K562 (cell line): Measurements from ENCODE around the gene ADNP. TPM values are rescaled to one million over a fixed set of nuclear protein-coding genes. Genes with fewer than 3 reads are reported as not detected.

Experiments used
- CXXC5 ChIP-seq: fragments of 250-450 bp; sonication (Bioruptor Pico); IDR thresholded peaks from 2 replicates; pipeline ENCODE4 v1.8.0; 2022; ENCODE audit warnings: inconsistent platforms, mild to moderate bottlenecking, moderate library complexity
- HDAC2 ChIP-seq: fragments of 450-650 bp; IDR thresholded peaks from 2 replicates; pipeline ENCODE4 v1.6.1; 2016; ENCODE audit warnings: mild to moderate bottlenecking
- NR2C1 ChIP-seq, 2 experiments: fragments of 450-650 bp; IDR thresholded peaks; 2 replicates each; pipeline ENCODE4 v1.6.1; 2017; ENCODE audit warnings: mild to moderate bottlenecking in 2 of 2, antibody characterized with exemption in 1 of 2, inconsistent platforms in 1 of 2, missing compliant biosample characterization in 1 of 2, missing genetic modification characterization in 1 of 2
- NR2F6 ChIP-seq: fragments of 450-650 bp; formaldehyde crosslinking; IDR thresholded peaks from 2 replicates; pipeline ENCODE4 v1.4.0; 2020; ENCODE audit warnings: mild to moderate bottlenecking
- POLR2AphosphoS5 ChIP-seq: IDR thresholded peaks from 2 replicates; pipeline ENCODE4 v1.6.1; 2011; ENCODE audit warnings: mild to moderate bottlenecking, low read depth, low read length, moderate library complexity; ENCODE audit not compliant: control insufficient read depth, insufficient read depth
- RAD51 ChIP-seq: fragments of 450-650 bp; IDR thresholded peaks from 2 replicates; pipeline ENCODE4 v1.7.1; 2016; ENCODE audit warnings: low read depth, mild to moderate bottlenecking, borderline replicate concordance
- TAF9B ChIP-seq: fragments of 450-650 bp; IDR thresholded peaks from 2 replicates; pipeline ENCODE4 v1.6.1; 2018; ENCODE audit warnings: mild to moderate bottlenecking; ENCODE audit not compliant: partially characterized antibody
- ZKSCAN8 ChIP-seq: fragments of 200-800 bp; sonication (Bioruptor generic); IDR thresholded peaks from 2 replicates; pipeline ENCODE4 v1.6.1; 2016; ENCODE audit warnings: missing genetic modification characterization, missing compliant biosample characterization
- polyA plus RNA-seq, 8 experiments: library from polyadenylated mRNA; depleted of rRNA in 4 of 8; stranded (reverse) in 5 of 8; unstranded in 3 of 8; fragments of >200 nt; fragmentation: Nextera tagmentation in 2 of 8; fragmentation: Illumina TruSeq in 1 of 8; extraction: Ambion mirVana in 2 of 8; extraction: Trizol in 1 of 8; gene quantifications; 2 replicates each; pipeline versions ENCODE4 v1.2.1 to v1.2.3, GENCODE V29; 2011 to 2014; ENCODE audit warnings: inconsistent platforms in 1 of 8, missing spikeins in 1 of 8
- total RNA-seq, 7 experiments: library from RNA; depleted of rRNA in 6 of 7; stranded (reverse); fragments of >200 nt in 6 of 7; fragmentation: Illumina TruSeq in 2 of 7; extraction: Trizol in 2 of 7; gene quantifications; 2 replicates each; pipeline versions ENCODE4 v1.2.1 to v1.2.3, GENCODE V29; 2011 to 2021; ENCODE audit warnings: low replicate concordance in 1 of 7
- TF ChIP-seq, protein P1 (sequence below): fragments of 450-650 bp; IDR thresholded peaks from 2 replicates; pipeline ENCODE4 v1.6.1; 2016; ENCODE audit warnings: mild to moderate bottlenecking, moderate library complexity
- TF ChIP-seq, protein P2 (sequence below), 2 experiments: fragments of 200-800 bp in 1 of 2; sonication (Bioruptor generic) in 1 of 2; sonication (generic) in 1 of 2; formaldehyde crosslinking in 1 of 2; IDR thresholded peaks in 1 of 2; conservative IDR thresholded peaks in 1 of 2; 2 replicates each; pipeline versions ENCODE4 v1.5.0 to v1.6.1; 2016 to 2020; ENCODE audit warnings: missing compliant biosample characterization in 1 of 2, missing genetic modification characterization in 1 of 2, missing genetic modification reagents in 1 of 2
- TF ChIP-seq, protein P3 (sequence below): fragments of 450-650 bp; formaldehyde crosslinking; IDR thresholded peaks from 2 replicates; pipeline ENCODE4 v1.4.0; 2020; ENCODE audit warnings: mild to moderate bottlenecking, moderate library complexity

The ADNP gene
- total and polyA plus RNA-seq, 9 of the 15 experiments (the other 6 are each of a cell fraction or from before 2014, with no cell fraction given), result 17.8 to 59.9 (median 25.3) TPM

DNA sequence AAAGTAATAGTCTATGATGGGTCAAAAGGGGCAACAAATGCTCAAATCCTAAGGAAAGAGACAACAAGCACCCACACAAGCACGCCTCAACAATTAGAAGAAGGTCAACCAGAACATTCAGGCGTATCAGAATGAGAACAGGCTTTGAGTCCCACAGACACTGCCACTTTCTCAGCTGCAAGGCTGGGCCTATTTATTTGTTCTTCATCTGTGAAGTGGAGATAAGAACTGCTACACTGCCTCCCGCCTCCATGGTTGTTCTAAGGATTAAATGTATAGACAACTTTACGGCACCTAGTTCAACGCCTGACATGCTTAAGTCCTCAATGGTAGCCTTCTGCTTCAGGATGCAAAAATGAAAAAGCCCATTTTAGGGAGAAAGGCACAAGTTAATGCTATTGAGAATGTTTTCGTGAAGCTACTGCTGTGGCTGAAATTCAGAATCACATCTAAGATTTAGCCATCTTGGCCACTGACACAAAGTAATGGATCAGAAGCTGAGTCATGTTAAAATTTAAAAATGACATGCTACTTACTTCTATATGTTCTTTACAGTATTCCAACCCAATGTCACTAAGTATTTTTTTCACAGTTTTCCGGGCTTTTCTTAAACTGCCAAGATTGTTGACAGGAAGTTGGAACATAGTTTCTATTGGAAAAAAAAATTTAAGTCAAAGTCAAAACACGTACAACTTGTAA is 27.7 kb downstream of the ADNP start (continued):
- TF ChIP-seq, protein P1, sequence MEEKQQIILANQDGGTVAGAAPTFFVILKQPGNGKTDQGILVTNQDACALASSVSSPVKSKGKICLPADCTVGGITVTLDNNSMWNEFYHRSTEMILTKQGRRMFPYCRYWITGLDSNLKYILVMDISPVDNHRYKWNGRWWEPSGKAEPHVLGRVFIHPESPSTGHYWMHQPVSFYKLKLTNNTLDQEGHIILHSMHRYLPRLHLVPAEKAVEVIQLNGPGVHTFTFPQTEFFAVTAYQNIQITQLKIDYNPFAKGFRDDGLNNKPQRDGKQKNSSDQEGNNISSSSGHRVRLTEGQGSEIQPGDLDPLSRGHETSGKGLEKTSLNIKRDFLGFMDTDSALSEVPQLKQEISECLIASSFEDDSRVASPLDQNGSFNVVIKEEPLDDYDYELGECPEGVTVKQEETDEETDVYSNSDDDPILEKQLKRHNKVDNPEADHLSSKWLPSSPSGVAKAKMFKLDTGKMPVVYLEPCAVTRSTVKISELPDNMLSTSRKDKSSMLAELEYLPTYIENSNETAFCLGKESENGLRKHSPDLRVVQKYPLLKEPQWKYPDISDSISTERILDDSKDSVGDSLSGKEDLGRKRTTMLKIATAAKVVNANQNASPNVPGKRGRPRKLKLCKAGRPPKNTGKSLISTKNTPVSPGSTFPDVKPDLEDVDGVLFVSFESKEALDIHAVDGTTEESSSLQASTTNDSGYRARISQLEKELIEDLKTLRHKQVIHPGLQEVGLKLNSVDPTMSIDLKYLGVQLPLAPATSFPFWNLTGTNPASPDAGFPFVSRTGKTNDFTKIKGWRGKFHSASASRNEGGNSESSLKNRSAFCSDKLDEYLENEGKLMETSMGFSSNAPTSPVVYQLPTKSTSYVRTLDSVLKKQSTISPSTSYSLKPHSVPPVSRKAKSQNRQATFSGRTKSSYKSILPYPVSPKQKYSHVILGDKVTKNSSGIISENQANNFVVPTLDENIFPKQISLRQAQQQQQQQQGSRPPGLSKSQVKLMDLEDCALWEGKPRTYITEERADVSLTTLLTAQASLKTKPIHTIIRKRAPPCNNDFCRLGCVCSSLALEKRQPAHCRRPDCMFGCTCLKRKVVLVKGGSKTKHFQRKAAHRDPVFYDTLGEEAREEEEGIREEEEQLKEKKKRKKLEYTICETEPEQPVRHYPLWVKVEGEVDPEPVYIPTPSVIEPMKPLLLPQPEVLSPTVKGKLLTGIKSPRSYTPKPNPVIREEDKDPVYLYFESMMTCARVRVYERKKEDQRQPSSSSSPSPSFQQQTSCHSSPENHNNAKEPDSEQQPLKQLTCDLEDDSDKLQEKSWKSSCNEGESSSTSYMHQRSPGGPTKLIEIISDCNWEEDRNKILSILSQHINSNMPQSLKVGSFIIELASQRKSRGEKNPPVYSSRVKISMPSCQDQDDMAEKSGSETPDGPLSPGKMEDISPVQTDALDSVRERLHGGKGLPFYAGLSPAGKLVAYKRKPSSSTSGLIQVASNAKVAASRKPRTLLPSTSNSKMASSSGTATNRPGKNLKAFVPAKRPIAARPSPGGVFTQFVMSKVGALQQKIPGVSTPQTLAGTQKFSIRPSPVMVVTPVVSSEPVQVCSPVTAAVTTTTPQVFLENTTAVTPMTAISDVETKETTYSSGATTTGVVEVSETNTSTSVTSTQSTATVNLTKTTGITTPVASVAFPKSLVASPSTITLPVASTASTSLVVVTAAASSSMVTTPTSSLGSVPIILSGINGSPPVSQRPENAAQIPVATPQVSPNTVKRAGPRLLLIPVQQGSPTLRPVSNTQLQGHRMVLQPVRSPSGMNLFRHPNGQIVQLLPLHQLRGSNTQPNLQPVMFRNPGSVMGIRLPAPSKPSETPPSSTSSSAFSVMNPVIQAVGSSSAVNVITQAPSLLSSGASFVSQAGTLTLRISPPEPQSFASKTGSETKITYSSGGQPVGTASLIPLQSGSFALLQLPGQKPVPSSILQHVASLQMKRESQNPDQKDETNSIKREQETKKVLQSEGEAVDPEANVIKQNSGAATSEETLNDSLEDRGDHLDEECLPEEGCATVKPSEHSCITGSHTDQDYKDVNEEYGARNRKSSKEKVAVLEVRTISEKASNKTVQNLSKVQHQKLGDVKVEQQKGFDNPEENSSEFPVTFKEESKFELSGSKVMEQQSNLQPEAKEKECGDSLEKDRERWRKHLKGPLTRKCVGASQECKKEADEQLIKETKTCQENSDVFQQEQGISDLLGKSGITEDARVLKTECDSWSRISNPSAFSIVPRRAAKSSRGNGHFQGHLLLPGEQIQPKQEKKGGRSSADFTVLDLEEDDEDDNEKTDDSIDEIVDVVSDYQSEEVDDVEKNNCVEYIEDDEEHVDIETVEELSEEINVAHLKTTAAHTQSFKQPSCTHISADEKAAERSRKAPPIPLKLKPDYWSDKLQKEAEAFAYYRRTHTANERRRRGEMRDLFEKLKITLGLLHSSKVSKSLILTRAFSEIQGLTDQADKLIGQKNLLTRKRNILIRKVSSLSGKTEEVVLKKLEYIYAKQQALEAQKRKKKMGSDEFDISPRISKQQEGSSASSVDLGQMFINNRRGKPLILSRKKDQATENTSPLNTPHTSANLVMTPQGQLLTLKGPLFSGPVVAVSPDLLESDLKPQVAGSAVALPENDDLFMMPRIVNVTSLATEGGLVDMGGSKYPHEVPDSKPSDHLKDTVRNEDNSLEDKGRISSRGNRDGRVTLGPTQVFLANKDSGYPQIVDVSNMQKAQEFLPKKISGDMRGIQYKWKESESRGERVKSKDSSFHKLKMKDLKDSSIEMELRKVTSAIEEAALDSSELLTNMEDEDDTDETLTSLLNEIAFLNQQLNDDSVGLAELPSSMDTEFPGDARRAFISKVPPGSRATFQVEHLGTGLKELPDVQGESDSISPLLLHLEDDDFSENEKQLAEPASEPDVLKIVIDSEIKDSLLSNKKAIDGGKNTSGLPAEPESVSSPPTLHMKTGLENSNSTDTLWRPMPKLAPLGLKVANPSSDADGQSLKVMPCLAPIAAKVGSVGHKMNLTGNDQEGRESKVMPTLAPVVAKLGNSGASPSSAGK, result no peak; the same call in 1 of the 2 replicates
- peak; percentile 94 for TF ChIP-seq POLR2AphosphoS5
- TF ChIP-seq HDAC2, result peak; percentile 80
- no peak for TF ChIP-seq ZKSCAN8 (CRISPR knock-in tag)
- TF ChIP-seq, protein P2, sequence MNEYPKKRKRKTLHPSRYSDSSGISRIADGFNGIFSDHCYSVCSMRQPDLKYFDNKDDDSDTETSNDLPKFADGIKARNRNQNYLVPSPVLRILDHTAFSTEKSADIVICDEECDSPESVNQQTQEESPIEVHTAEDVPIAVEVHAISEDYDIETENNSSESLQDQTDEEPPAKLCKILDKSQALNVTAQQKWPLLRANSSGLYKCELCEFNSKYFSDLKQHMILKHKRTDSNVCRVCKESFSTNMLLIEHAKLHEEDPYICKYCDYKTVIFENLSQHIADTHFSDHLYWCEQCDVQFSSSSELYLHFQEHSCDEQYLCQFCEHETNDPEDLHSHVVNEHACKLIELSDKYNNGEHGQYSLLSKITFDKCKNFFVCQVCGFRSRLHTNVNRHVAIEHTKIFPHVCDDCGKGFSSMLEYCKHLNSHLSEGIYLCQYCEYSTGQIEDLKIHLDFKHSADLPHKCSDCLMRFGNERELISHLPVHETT (CRISPR knock-in tag; conservative IDR thresholded peaks at IDR 0.05 in 1 of 2, IDR thresholded peaks at IDR 0.05 in 1 of 2), result no peak
- TF ChIP-seq RAD51, result no peak; the same call in 1 of the 2 replicates
- TF ChIP-seq, protein P3, sequence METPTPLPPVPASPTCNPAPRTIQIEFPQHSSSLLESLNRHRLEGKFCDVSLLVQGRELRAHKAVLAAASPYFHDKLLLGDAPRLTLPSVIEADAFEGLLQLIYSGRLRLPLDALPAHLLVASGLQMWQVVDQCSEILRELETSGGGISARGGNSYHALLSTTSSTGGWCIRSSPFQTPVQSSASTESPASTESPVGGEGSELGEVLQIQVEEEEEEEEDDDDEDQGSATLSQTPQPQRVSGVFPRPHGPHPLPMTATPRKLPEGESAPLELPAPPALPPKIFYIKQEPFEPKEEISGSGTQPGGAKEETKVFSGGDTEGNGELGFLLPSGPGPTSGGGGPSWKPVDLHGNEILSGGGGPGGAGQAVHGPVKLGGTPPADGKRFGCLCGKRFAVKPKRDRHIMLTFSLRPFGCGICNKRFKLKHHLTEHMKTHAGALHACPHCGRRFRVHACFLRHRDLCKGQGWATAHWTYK (CRISPR knock-in tag), result peak; percentile 69; the same call in 1 of the 2 replicates
- no peak for TF ChIP-seq TAF9B
- no peak for TF ChIP-seq NR2F6 (CRISPR knock-in tag)
- TF ChIP-seq NR2C1 (IDR thresholded peaks at IDR 0.05), result no peak
- no peak for TF ChIP-seq NR2C1 (tag; IDR thresholded peaks at IDR 0.05)
- peak; percentile 61 for TF ChIP-seq CXXC5 (CRISPR knock-in tag)
